Fibroblast of lung (primary cell): ENCODE measurements around the gene WBP1L. TPM values are rescaled to one million over a fixed set of nuclear protein-coding genes. Genes with fewer than 3 reads are reported as not detected.

Experiments
- DNase-seq, 2 donors: peaks; one replicate each; pipeline versions ENCODE4 v3.0.0 to v3.0.0-alpha.2; 2010; ENCODE audit warnings: low read depth in 2 of 2
- H2AFZ ChIP-seq: 2 replicates; pipeline ENCODE4 v1.5.1; 2012; ENCODE audit warnings: low read length, control low read depth, inconsistent platforms
- H3K27ac ChIP-seq: 2 replicates; pipeline ENCODE4 v1.5.1; 2011; ENCODE audit warnings: low read length, control low read depth; ENCODE audit not compliant: insufficient read depth
- H3K27me3 ChIP-seq: 2 replicates; pipeline ENCODE4 v1.5.1; 2011; ENCODE audit warnings: mild to moderate bottlenecking, low read length; ENCODE audit not compliant: control insufficient read depth, insufficient read depth
- H3K36me3 ChIP-seq: 2 replicates; pipeline ENCODE4 v1.5.1; 2011; ENCODE audit warnings: low read length; ENCODE audit not compliant: control insufficient read depth, insufficient read depth
- H3K4me1 ChIP-seq: 2 replicates; pipeline ENCODE4 v1.5.1; 2011; ENCODE audit warnings: low read length; ENCODE audit not compliant: control insufficient read depth, insufficient read depth; ENCODE audit errors: extremely low read depth
- H3K4me2 ChIP-seq: 2 replicates; pipeline ENCODE4 v1.5.1; 2011; ENCODE audit warnings: low read length, control low read depth; ENCODE audit not compliant: insufficient read depth; ENCODE audit errors: extremely low read depth
- H3K4me3 ChIP-seq, 4 experiments: fragments of 200-600 bp in 1 of 4; sonication (generic) in 1 of 4; replicated peaks in 1 of 4; 2 replicates each; pipeline ENCODE4 v1.5.1; 2011 to 2016; ENCODE audit warnings: low read length in 4 of 4, low read depth in 3 of 4, mild to moderate bottlenecking in 3 of 4, control low read depth in 2 of 4, inconsistent platforms in 1 of 4, mixed read lengths in 1 of 4; ENCODE audit not compliant: insufficient read depth in 1 of 4; ENCODE audit errors: control extremely low read depth in 1 of 4
- H3K79me2 ChIP-seq: 2 replicates; pipeline ENCODE4 v1.5.1; 2012; ENCODE audit warnings: mild to moderate bottlenecking, low read length, inconsistent platforms; ENCODE audit not compliant: control insufficient read depth, insufficient read depth
- H3K9ac ChIP-seq: 2 replicates; pipeline ENCODE4 v1.5.1; 2011; ENCODE audit warnings: mild to moderate bottlenecking, low read length, control low read depth; ENCODE audit not compliant: insufficient read depth
- H3K9me3 ChIP-seq: 2 replicates; pipeline ENCODE4 v1.5.1; 2012; ENCODE audit warnings: low read depth, low read length; ENCODE audit not compliant: control insufficient read depth, insufficient read depth
- H4K20me1 ChIP-seq: 2 replicates; pipeline ENCODE4 v1.5.1; 2011; ENCODE audit warnings: low read length; ENCODE audit not compliant: control insufficient read depth, insufficient read depth; ENCODE audit errors: extremely low read depth
- EZH2 ChIP-seq: IDR thresholded peaks from 2 replicates; pipeline ENCODE4 v1.5.1; 2012; ENCODE audit warnings: low read length, control low read depth, mild to moderate bottlenecking; ENCODE audit errors: missing control alignments
- polyA plus RNA-seq, 2 donors: library from polyadenylated mRNA; depleted of rRNA in 1 of 2; stranded (reverse) in 1 of 2; unstranded in 1 of 2; fragments of >200 nt; gene quantifications; 2 replicates each; pipeline ENCODE4 v1.2.1, GENCODE V29; 2011 to 2012; ENCODE audit warnings: missing spikeins in 1 of 2
- total RNA-seq: library from RNA; depleted of rRNA; stranded (reverse); fragments of >200 nt; gene quantifications from 2 replicates; pipeline ENCODE4 v1.2.1, GENCODE V29; 2014
- TF ChIP-seq, protein P1 (sequence below), 2 donors: IDR thresholded peaks in 1 of 2; conservative IDR thresholded peaks in 1 of 2; 1 replicate in 1 of 2; 2 replicates in 1 of 2; pipeline ENCODE4 v1.5.1; 2011 to 2012; ENCODE audit warnings: low read length in 2 of 2, control low read depth in 1 of 2, inconsistent platforms in 1 of 2, low read depth in 1 of 2, mild to moderate bottlenecking in 1 of 2

Gene WBP1L
- total and polyA plus RNA-seq, 2 donors (not counting 1 experiment from before 2014, with no cell fraction given), result 36.8 to 40.0 TPM

DNA sequence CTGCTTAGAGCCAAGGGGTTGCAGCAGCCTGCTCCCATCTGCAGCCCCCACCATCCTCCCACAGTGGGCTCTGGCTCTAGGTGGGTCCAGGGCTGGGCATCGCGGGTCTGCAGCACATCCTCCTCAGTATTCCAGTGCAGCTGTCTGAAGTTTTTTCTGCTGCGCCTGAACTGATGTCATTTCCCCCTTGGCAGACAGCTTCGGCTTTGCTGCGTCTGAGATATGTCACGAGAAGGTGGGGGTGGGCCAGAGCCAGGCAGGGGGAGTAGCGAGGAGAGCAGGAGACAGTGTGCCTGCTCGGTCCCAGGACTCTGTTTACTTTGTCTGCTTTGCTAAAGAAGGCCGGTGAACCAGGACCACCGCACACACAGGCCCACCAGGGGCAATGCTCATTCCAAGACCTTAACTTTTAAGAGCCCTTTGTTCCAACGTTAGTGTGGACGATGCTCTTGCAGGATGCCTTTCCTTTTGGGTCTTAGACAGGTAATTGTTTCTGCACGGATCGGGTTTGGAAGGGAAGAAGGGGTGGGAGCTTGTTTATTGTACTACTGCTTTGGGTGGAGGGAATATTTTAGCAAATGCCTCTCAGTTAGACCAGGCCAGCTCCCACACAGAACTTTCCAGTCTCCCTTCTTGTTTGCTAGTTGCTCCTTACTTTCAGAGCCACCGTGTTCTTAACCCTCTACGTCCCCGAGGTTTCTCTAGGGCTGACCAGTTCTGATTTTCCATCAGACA, 32.4 kb downstream of the WBP1L start:
- H4K20me1 ChIP-seq, result no peaks in the 10 kb centered on the region
- DNase-seq, result peak; percentile 74 to 94
- no peaks in the 10 kb centered on the region for H3K27me3 ChIP-seq
- no peaks in the 10 kb centered on the region for H3K36me3 ChIP-seq
- peak overlapping the region; percentile 85 for H3K4me2 ChIP-seq
- H3K9ac ChIP-seq, result peak overlapping the region; percentile 33
- peaks cover 11% of the 10 kb centered on the region for H3K79me2 ChIP-seq
- H3K4me1 ChIP-seq, result peaks cover 32% of the 10 kb centered on the region
- peak overlapping the region; percentile 3 to 48 (median 24) for H3K4me3 ChIP-seq
- H3K27ac ChIP-seq, result peak overlapping the region; percentile 68
- no peak overlapping the region for H2AFZ ChIP-seq
- no peaks in the 10 kb centered on the region for H3K9me3 ChIP-seq
- TF ChIP-seq EZH2, result no peak
- TF ChIP-seq, protein P1, sequence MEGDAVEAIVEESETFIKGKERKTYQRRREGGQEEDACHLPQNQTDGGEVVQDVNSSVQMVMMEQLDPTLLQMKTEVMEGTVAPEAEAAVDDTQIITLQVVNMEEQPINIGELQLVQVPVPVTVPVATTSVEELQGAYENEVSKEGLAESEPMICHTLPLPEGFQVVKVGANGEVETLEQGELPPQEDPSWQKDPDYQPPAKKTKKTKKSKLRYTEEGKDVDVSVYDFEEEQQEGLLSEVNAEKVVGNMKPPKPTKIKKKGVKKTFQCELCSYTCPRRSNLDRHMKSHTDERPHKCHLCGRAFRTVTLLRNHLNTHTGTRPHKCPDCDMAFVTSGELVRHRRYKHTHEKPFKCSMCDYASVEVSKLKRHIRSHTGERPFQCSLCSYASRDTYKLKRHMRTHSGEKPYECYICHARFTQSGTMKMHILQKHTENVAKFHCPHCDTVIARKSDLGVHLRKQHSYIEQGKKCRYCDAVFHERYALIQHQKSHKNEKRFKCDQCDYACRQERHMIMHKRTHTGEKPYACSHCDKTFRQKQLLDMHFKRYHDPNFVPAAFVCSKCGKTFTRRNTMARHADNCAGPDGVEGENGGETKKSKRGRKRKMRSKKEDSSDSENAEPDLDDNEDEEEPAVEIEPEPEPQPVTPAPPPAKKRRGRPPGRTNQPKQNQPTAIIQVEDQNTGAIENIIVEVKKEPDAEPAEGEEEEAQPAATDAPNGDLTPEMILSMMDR (conservative IDR thresholded peaks at IDR 0.05 in 1 of 2, IDR thresholded peaks at IDR 0.05 in 1 of 2; ENCODE audit: low read depth in 1 of 2, low read length in 2 of 2), result no peak

DNA sequence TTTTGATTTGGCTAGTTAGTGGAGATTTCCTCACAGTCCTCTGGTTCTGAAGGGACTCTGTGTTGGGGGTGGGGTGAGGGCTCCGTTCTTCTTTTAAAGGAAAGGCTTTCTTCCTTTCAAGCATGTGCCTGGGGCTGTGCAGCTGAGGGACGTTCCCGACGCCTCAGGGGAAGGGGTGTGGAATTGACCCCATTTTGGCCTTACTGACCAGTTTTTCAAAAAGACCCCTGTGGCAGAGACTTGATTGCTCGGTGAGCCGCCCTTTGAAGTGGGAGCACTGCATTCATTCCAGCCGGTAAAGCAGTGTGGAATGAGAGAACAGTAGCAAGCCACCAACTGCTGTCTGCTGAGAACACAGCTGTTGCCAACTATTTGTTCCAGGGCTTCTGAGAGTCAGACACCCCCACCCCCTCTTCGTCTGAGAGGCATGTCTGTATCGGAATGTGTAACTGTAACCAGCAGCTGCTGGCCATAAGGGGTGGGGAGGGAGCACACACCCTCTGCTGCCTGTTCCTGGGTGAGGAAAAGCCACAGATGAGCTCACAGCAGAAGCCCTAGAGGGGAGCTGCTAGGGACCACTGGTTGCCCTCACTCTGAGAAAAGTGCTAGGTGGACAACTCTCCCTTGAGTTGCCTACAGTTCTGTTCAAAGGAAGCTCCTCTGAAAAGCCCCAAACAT, 33.2 kb downstream of the WBP1L start:
- Histone ChIP-seq H3K9ac (peak overlapping the region; percentile 33), H3K27me3 (no peaks in the 10 kb centered on the region), H4K20me1 (no peaks in the 10 kb centered on the region), H3K4me2 (peak overlapping the region; percentile 85), H3K27ac (peak overlapping the region; percentile 68), H3K4me3 (peak overlapping the region in 2 of 4 experiments; percentile 39 to 48), H2AFZ (no peak overlapping the region), H3K36me3 (no peaks in the 10 kb centered on the region), H3K4me1 (peaks cover 38% of the 10 kb centered on the region), H3K79me2 (peaks cover 13% of the 10 kb centered on the region), H3K9me3 (no peaks in the 10 kb centered on the region)
- TF ChIP-seq, protein P1 (conservative IDR thresholded peaks at IDR 0.05 in 1 of 2, IDR thresholded peaks at IDR 0.05 in 1 of 2; ENCODE audit: low read depth in 1 of 2, low read length in 2 of 2), result no peak
- TF ChIP-seq EZH2, result no peak
- DNase-seq, result peak; percentile 96 to 100

DNA sequence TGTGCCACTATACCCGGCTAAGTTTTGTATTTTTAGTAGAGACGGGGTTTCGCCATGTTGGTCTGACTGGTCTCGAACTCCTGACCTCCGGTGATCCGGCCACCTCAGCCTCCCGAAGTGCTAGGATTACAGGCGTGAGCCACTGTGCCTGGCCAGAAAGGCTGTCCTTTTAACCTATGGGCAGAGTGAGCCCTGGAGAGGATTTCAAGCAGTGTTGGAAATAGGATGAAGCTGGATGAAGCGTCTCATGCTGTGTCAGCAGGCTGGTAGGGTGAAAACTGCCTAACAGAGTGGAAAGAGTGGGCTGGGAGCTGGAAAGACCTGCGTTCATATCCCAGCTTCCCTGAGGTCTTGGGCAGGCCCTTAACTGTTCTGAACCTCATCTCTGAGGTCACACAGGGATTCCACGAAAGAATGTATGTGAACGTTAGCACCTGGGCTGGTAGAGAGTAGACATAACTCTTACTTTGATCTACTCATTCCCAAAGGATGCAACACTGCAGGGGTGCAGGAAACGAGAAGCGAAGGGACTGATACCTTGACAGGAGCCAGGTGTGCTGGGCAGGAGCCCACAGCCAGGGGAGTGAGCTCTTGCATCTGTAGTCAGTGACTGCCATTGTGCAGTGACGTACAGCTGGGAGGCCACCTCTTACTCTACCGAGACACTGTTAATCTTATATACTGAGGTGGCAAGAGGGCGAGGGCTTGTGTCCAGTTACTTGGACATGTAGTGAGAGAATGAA, 34.1 kb downstream of the WBP1L start:
- H2AFZ ChIP-seq, result no peak overlapping the region
- no peaks in the 10 kb centered on the region for H4K20me1 ChIP-seq
- no peaks in the 10 kb centered on the region for H3K9me3 ChIP-seq
- TF ChIP-seq, protein P1 (conservative IDR thresholded peaks at IDR 0.05 in 1 of 2, IDR thresholded peaks at IDR 0.05 in 1 of 2; ENCODE audit: low read depth in 1 of 2, low read length in 2 of 2), result no peak
- no peak for TF ChIP-seq EZH2
- H3K4me1 ChIP-seq, result peaks cover 44% of the 10 kb centered on the region
- no peak overlapping the region for H3K4me3 ChIP-seq
- H3K79me2 ChIP-seq, result peaks cover 13% of the 10 kb centered on the region
- no peak for DNase-seq
- no peak overlapping the region for H3K4me2 ChIP-seq
- no peaks in the 10 kb centered on the region for H3K36me3 ChIP-seq
- H3K27me3 ChIP-seq, result no peaks in the 10 kb centered on the region
- no peak overlapping the region for H3K9ac ChIP-seq
- no peak overlapping the region for H3K27ac ChIP-seq
